COR-L47 (cell line): ENCODE measurements around the gene STAT1.

ENCODE experiments used
- DNase-seq: peaks from one replicate; lab custom pipeline; 2025; lab: John Stamatoyannopoulos, UW

Gene STAT1

GRCh38 chr2:190959911-190960788 is 53.8 kb downstream of the STAT1 start:
- no peak for DNase-seq

GRCh38 chr2:190953257-190953656 is 60.7 kb downstream of the STAT1 start:
- no peak for DNase-seq

- no peak for DNase-seq
Observed at GRCh38 chr2:190950566-190950991, 63.4 kb downstream of the STAT1 start.

GRCh38 chr2:190948671-190949070 is 65.3 kb downstream of the STAT1 start:
- no peak for DNase-seq

- no peak for DNase-seq
Observed at GRCh38 chr2:190947711-190948251, 66.2 kb downstream of the STAT1 start.

GRCh38 chr2:190947141-190947540 is 66.8 kb downstream of the STAT1 start:
- no peak for DNase-seq

- no peak for DNase-seq
Observed at GRCh38 chr2:190943706-190944105, 70.3 kb downstream of the STAT1 start.

GRCh38 chr2:190942697-190943096 is 71.3 kb downstream of the STAT1 start:
- DNase-seq, result no peak

- DNase-seq, result no peak
Observed at GRCh38 chr2:190941571-190941970, 72.4 kb downstream of the STAT1 start.

- DNase-seq, result no peak
Observed at GRCh38 chr2:190940454-190940853, 73.5 kb downstream of the STAT1 start.

GRCh38 chr2:190938771-190939335 is 75.1 kb downstream of the STAT1 start:
- DNase-seq, result no peak

GRCh38 chr2:190935054-190935453 is 78.9 kb downstream of the STAT1 start:
- DNase-seq, result no peak

- DNase-seq, result no peak
Observed at GRCh38 chr2:190933361-190933760, 80.6 kb downstream of the STAT1 start.

GRCh38 chr2:190932514-190932913 is 81.5 kb downstream of the STAT1 start:
- DNase-seq, result no peak

GRCh38 chr2:190930411-190930810 is 83.6 kb downstream of the STAT1 start:
- DNase-seq, result no peak

- DNase-seq, result no peak
Observed at GRCh38 chr2:190929919-190930318, 84.1 kb downstream of the STAT1 start.

GRCh38 chr2:190927301-190927700 is 86.7 kb downstream of the STAT1 start:
- DNase-seq, result no peak

- no peak for DNase-seq
Observed at GRCh38 chr2:190922376-190922775, 91.6 kb downstream of the STAT1 start.

- DNase-seq, result no peak
Observed at GRCh38 chr2:190920085-190920484, 93.9 kb downstream of the STAT1 start.
